ENCODE data around the gene JUNB.
"Not testable (repeated sequence)": the region's sequence is repeated elsewhere in the genome, so short reads cannot be mapped to it uniquely, and the experiment has no call there.

JUNB gene

GRCh38 chr19:12804051-12804450 is 12.8 kb downstream of the JUNB start:
- H3K4me3 ChIP-seq (ENCODE audit: low read length, poor library complexity, severe bottlenecking) = no peak overlapping the region
- peaks cover 15% of the 10 kb centered on the region for H4K20me1 ChIP-seq (ENCODE audit: insufficient read depth, low read length, poor library complexity, severe bottlenecking)
- H3F3A ChIP-seq (ENCODE audit: low read depth) = no peaks in the 10 kb centered on the region
- H3K79me2 ChIP-seq (ENCODE audit: insufficient read depth, low read length) = peaks cover 46% of the 10 kb centered on the region
- H2AFZ ChIP-seq (ENCODE audit: low read length) = no peak overlapping the region
- H3K4me1 ChIP-seq (ENCODE audit: insufficient read depth, low read length, poor library complexity, severe bottlenecking) = peaks cover 29% of the 10 kb centered on the region
- TF ChIP-seq EZH2phosphoT487 (IDR thresholded peaks at IDR 0.05; ENCODE audit: borderline replicate concordance) (no peak), CTCF (conservative IDR thresholded peaks at IDR 0.05; ENCODE audit: low read length) (no peak)
- H3K27me3 ChIP-seq (ENCODE audit: insufficient read depth, low read length, poor library complexity, severe bottlenecking) = no peaks in the 10 kb centered on the region
- no peak overlapping the region for H3K9ac ChIP-seq (ENCODE audit: low read depth, low read length, poor library complexity, severe bottlenecking)
- no peaks in the 10 kb centered on the region for H3K9me2 ChIP-seq (replicated peaks; ENCODE audit: low read depth, low read length)
- H3K36me3 ChIP-seq (ENCODE audit: insufficient read depth, low read length) = peaks cover 6% of the 10 kb centered on the region; the same call in 1 of the 2 replicates
- H3K9me3 ChIP-seq (ENCODE audit: insufficient read depth, low read depth, low read length) = no peaks in the 10 kb centered on the region
- H3K4me2 ChIP-seq (ENCODE audit: low read depth, low read length, poor library complexity, severe bottlenecking) = no peak overlapping the region

GRCh38 chr19:12806242-12807081 is 15.2 kb downstream of the JUNB start, which contains the start of gene RNASEH2A:
TSS of gene RNASEH2A (plus strand) at chr19:12806584. CDS start at chr19:12806674, 90 bp downstream.
- Histone ChIP-seq H3K79me2 (ENCODE audit: insufficient read depth, low read length) (peaks cover 24% of the 10 kb centered on the region), H3K27me3 (ENCODE audit: insufficient read depth, low read length, poor library complexity, severe bottlenecking) (no peaks in the 10 kb centered on the region), H3K9ac (ENCODE audit: low read depth, low read length, poor library complexity, severe bottlenecking) (peak within 1 kb of the TSS; percentile 93), H2AFZ (ENCODE audit: low read length) (peak within 1 kb of the TSS; percentile 96), H4K20me1 (ENCODE audit: insufficient read depth, low read length, poor library complexity, severe bottlenecking) (no peaks in the 10 kb centered on the region), H3K4me3 (ENCODE audit: low read length, poor library complexity, severe bottlenecking) (peak within 1 kb of the TSS; percentile 94), H3K36me3 (ENCODE audit: insufficient read depth, low read length) (no peaks in the 10 kb centered on the region), H3F3A (ENCODE audit: low read depth) (no peaks in the 10 kb centered on the region), H3K4me1 (ENCODE audit: insufficient read depth, low read length, poor library complexity, severe bottlenecking) (peaks cover 19% of the 10 kb centered on the region), H3K4me2 (ENCODE audit: low read depth, low read length, poor library complexity, severe bottlenecking) (peak within 1 kb of the TSS; percentile 94), H3K9me2 (replicated peaks; ENCODE audit: low read depth, low read length) (no peaks in the 10 kb centered on the region), H3K9me3 (ENCODE audit: insufficient read depth, low read depth, low read length) (no peaks in the 10 kb centered on the region)
- TF ChIP-seq EZH2phosphoT487 (IDR thresholded peaks at IDR 0.05; ENCODE audit: borderline replicate concordance) = no peak
- TF ChIP-seq CTCF (conservative IDR thresholded peaks at IDR 0.05; ENCODE audit: low read length) = 0 out of 2 replicates have a peak, but pooled peaks have one; percentile 11

GRCh38 chr19:12815088-12815487 is 23.8 kb downstream of the JUNB start:
- H3K79me2 ChIP-seq (ENCODE audit: insufficient read depth, low read length) = no peaks in the 10 kb centered on the region
- no peaks in the 10 kb centered on the region for H3K27me3 ChIP-seq (ENCODE audit: insufficient read depth, low read length, poor library complexity, severe bottlenecking)
- H3K36me3 ChIP-seq (ENCODE audit: insufficient read depth, low read length) = no peaks in the 10 kb centered on the region

GRCh38 chr19:12817188-12817587 is 25.9 kb downstream of the JUNB start:
- H3K9ac ChIP-seq (ENCODE audit: low read depth, low read length, poor library complexity, severe bottlenecking); H2AFZ ChIP-seq (ENCODE audit: low read length); H3K79me2 ChIP-seq (ENCODE audit: insufficient read depth, low read length); H3K9me3 ChIP-seq (ENCODE audit: insufficient read depth, low read depth, low read length); H3K4me3 ChIP-seq (ENCODE audit: low read length, poor library complexity, severe bottlenecking); H4K20me1 ChIP-seq (ENCODE audit: insufficient read depth, low read length, poor library complexity, severe bottlenecking); H3F3A ChIP-seq (ENCODE audit: low read depth); H3K9me2 ChIP-seq (replicated peaks; ENCODE audit: low read depth, low read length); H3K27me3 ChIP-seq (ENCODE audit: insufficient read depth, low read length, poor library complexity, severe bottlenecking); H3K36me3 ChIP-seq (ENCODE audit: insufficient read depth, low read length); H3K4me1 ChIP-seq (ENCODE audit: insufficient read depth, low read length, poor library complexity, severe bottlenecking); H3K4me2 ChIP-seq (ENCODE audit: low read depth, low read length, poor library complexity, severe bottlenecking): not testable (repeated sequence)

More at GRCh38 chr19:12815088-12815487, 23.8 kb downstream of the JUNB start:
- TF ChIP-seq CTCF (conservative IDR thresholded peaks at IDR 0.05; ENCODE audit: low read length) = no peak
- TF ChIP-seq EZH2phosphoT487 (IDR thresholded peaks at IDR 0.05; ENCODE audit: borderline replicate concordance) = no peak
- Histone ChIP-seq H3K9ac (ENCODE audit: low read depth, low read length, poor library complexity, severe bottlenecking) (no peak overlapping the region), H3K4me2 (ENCODE audit: low read depth, low read length, poor library complexity, severe bottlenecking) (no peak overlapping the region), H3K9me3 (ENCODE audit: insufficient read depth, low read depth, low read length) (no peaks in the 10 kb centered on the region), H2AFZ (ENCODE audit: low read length) (no peak overlapping the region), H3K4me3 (ENCODE audit: low read length, poor library complexity, severe bottlenecking) (no peak overlapping the region), H3F3A (ENCODE audit: low read depth) (no peaks in the 10 kb centered on the region), H4K20me1 (ENCODE audit: insufficient read depth, low read length, poor library complexity, severe bottlenecking) (no peaks in the 10 kb centered on the region), H3K4me1 (ENCODE audit: insufficient read depth, low read length, poor library complexity, severe bottlenecking) (no peaks in the 10 kb centered on the region), H3K9me2 (replicated peaks; ENCODE audit: low read depth, low read length) (no peaks in the 10 kb centered on the region)

GRCh38 chr19:12817810-12818209 is 26.5 kb downstream of the JUNB start:
- H3K9me2 ChIP-seq (replicated peaks; ENCODE audit: low read depth, low read length); H3K79me2 ChIP-seq (ENCODE audit: insufficient read depth, low read length); H3K4me3 ChIP-seq (ENCODE audit: low read length, poor library complexity, severe bottlenecking); H3K27me3 ChIP-seq (ENCODE audit: insufficient read depth, low read length, poor library complexity, severe bottlenecking); H3K36me3 ChIP-seq (ENCODE audit: insufficient read depth, low read length); H3K4me1 ChIP-seq (ENCODE audit: insufficient read depth, low read length, poor library complexity, severe bottlenecking); H3K4me2 ChIP-seq (ENCODE audit: low read depth, low read length, poor library complexity, severe bottlenecking); H3K9ac ChIP-seq (ENCODE audit: low read depth, low read length, poor library complexity, severe bottlenecking); H2AFZ ChIP-seq (ENCODE audit: low read length); H3F3A ChIP-seq (ENCODE audit: low read depth); H3K9me3 ChIP-seq (ENCODE audit: insufficient read depth, low read depth, low read length); H4K20me1 ChIP-seq (ENCODE audit: insufficient read depth, low read length, poor library complexity, severe bottlenecking): not testable (repeated sequence)
